Neural progenitor cell (in vitro differentiated cells): ENCODE data around the gene ARPC2. TPM values are rescaled to one million over a fixed set of nuclear protein-coding genes. Genes with fewer than 3 reads are reported as not detected.

Source experiments
- DNase-seq: peaks from one replicate; pipeline ENCODE4 v3.0.0-alpha.2; 2016; ENCODE audit warnings: low spot score
- H2AFZ ChIP-seq: fragments of 200-600 bp; sonication (generic); replicated peaks from 2 replicates; pipeline ENCODE4 v1.6.1; 2016; ENCODE audit warnings: antibody characterized with exemption
- H3F3A ChIP-seq: fragments of 200-600 bp; sonication (generic); 2 replicates; pipeline ENCODE4 v1.6.1; 2016; ENCODE audit warnings: antibody characterized with exemption, low read depth
- H3K27ac ChIP-seq: fragments of 200-600 bp; sonication (generic); 2 replicates; pipeline ENCODE4 v1.5.1; 2016; ENCODE audit warnings: mild to moderate bottlenecking
- H3K27me3 ChIP-seq: fragments of 200-600 bp; sonication (generic); 2 replicates; pipeline ENCODE4 v1.6.1; 2016; ENCODE audit warnings: mild to moderate bottlenecking, moderate library complexity
- H3K36me3 ChIP-seq: fragments of 200-600 bp; sonication (generic); 2 replicates; pipeline ENCODE4 v1.5.1; 2016
- H3K4me1 ChIP-seq: fragments of 200-600 bp; sonication (generic); 2 replicates; pipeline ENCODE4 v1.6.1; 2016; ENCODE audit warnings: mixed run types
- H3K4me2 ChIP-seq: fragments of 200-600 bp; sonication (generic); 2 replicates; pipeline ENCODE4 v1.6.1; 2016
- H3K4me3 ChIP-seq: fragments of 200-600 bp; sonication (generic); 2 replicates; pipeline ENCODE4 v1.5.1; 2016
- H3K79me2 ChIP-seq: fragments of 200-600 bp; sonication (generic); 2 replicates; pipeline ENCODE4 v1.6.1; 2016; ENCODE audit warnings: low read depth
- H3K9ac ChIP-seq: fragments of 200-600 bp; sonication (generic); 2 replicates; pipeline ENCODE4 v1.6.1; 2016
- H3K9me3 ChIP-seq: fragments of 200-600 bp; sonication (generic); 2 replicates; pipeline ENCODE4 v1.5.1; 2016; ENCODE audit warnings: low read depth
- H4K20me1 ChIP-seq: fragments of 200-600 bp; sonication (generic); 2 replicates; pipeline ENCODE4 v1.6.1; 2016; ENCODE audit warnings: low read depth
- H3K27ac Mint-ChIP-seq: 3 replicates; pipeline ENCODE4 v1.8.0; 2021; ENCODE audit warnings: mixed read lengths
- H3K27me3 Mint-ChIP-seq: 2 replicates; pipeline ENCODE4 v1.8.0; 2022; ENCODE audit warnings: low read depth, mild to moderate bottlenecking, inconsistent platforms, moderate library complexity, mixed read lengths; ENCODE audit not compliant: insufficient read depth
- H3K36me3 Mint-ChIP-seq: 3 replicates; pipeline ENCODE4 v1.8.0; 2021; ENCODE audit warnings: mixed read lengths
- H3K4me1 Mint-ChIP-seq: 3 replicates; pipeline ENCODE4 v1.8.0; 2021; ENCODE audit warnings: mixed read lengths
- H3K4me3 Mint-ChIP-seq: 3 replicates; pipeline ENCODE4 v1.8.0; 2021; ENCODE audit warnings: mild to moderate bottlenecking, moderate library complexity, mixed read lengths
- H3K9me3 Mint-ChIP-seq: 3 replicates; pipeline ENCODE4 v1.8.0; 2020; ENCODE audit warnings: mixed read lengths
- EZH2 ChIP-seq: fragments of 200-600 bp; sonication (generic); IDR thresholded peaks from 2 replicates; pipeline ENCODE4 v1.6.1; 2017; ENCODE audit warnings: antibody characterized with exemption, mild to moderate bottlenecking, moderate library complexity
- EZH2phosphoT487 ChIP-seq: fragments of 200-600 bp; sonication (generic); IDR thresholded peaks from 2 replicates; pipeline ENCODE4 v1.6.1; 2017; ENCODE audit warnings: antibody characterized with exemption
- total RNA-seq: library from RNA; depleted of rRNA; stranded (reverse); fragments of >200 nt; gene quantifications from 2 replicates; pipeline ENCODE4 v1.2.3, GENCODE V29; 2015; ENCODE audit warnings: low replicate concordance
- TF ChIP-seq, protein P1 (sequence below): fragments of 200-600 bp; sonication (generic); IDR thresholded peaks from 2 replicates; pipeline ENCODE4 v1.5.1; 2017; ENCODE audit warnings: antibody characterized with exemption, mild to moderate bottlenecking

ARPC2 gene
- total RNA-seq, 1 donor from 2014 or later: 155 TPM

DNA sequence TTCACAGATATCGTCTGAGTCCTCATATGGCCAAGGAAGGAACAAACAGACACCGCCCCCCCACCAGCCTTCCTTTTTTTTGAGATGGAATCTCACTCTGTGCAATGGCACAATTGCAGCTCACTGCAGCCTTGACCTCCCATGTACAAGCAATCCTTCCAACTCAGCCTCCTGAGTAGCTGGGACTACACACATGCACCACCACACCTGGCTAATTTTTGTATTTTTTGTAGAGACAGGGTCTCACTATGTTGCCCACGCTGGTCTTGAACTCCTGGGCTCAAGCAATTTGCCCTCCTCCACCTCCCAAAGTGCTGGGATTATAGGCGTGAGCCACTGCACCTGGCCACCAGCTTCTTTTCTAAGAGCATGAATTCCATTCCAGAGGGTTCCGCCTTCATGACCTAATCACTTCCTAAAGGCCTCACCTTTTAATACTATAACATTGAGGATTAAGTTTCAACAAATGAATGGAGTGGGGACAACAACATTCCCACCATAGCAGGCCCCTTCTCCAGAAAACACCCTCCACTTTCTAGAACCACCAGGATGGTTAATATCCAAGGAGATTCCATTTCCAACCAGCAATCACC, 77.5 kb downstream of the ARPC2 start:
- no peak for DNase-seq
- Mint-ChIP-seq H3K27me3 (peaks cover 8% of the 10 kb centered on the region), H3K9me3 (no peaks in the 10 kb centered on the region), H3K4me1 (peaks cover 28% of the 10 kb centered on the region), H3K27ac (peak overlapping the region; percentile 33), H3K4me3 (no peak overlapping the region), H3K36me3 (no peaks in the 10 kb centered on the region)
- no peaks in the 10 kb centered on the region for H4K20me1 ChIP-seq
- no peaks in the 10 kb centered on the region for H3K79me2 ChIP-seq
- H3K9me3 ChIP-seq: no peaks in the 10 kb centered on the region
- no peak overlapping the region for H3K9ac ChIP-seq
- no peak overlapping the region for H3K4me3 ChIP-seq
- H3K4me2 ChIP-seq: peak overlapping the region; percentile 25
- peaks cover 17% of the 10 kb centered on the region for H3F3A ChIP-seq
- no peaks in the 10 kb centered on the region for H3K36me3 ChIP-seq
- H3K27ac ChIP-seq: no peak overlapping the region
- H3K4me1 ChIP-seq: peaks cover 19% of the 10 kb centered on the region
- TF ChIP-seq, protein P1, sequence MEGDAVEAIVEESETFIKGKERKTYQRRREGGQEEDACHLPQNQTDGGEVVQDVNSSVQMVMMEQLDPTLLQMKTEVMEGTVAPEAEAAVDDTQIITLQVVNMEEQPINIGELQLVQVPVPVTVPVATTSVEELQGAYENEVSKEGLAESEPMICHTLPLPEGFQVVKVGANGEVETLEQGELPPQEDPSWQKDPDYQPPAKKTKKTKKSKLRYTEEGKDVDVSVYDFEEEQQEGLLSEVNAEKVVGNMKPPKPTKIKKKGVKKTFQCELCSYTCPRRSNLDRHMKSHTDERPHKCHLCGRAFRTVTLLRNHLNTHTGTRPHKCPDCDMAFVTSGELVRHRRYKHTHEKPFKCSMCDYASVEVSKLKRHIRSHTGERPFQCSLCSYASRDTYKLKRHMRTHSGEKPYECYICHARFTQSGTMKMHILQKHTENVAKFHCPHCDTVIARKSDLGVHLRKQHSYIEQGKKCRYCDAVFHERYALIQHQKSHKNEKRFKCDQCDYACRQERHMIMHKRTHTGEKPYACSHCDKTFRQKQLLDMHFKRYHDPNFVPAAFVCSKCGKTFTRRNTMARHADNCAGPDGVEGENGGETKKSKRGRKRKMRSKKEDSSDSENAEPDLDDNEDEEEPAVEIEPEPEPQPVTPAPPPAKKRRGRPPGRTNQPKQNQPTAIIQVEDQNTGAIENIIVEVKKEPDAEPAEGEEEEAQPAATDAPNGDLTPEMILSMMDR: no peak
- no peak for TF ChIP-seq EZH2
- TF ChIP-seq EZH2phosphoT487: no peak
- peaks cover 13% of the 10 kb centered on the region for H3K27me3 ChIP-seq
- no peak overlapping the region for H2AFZ ChIP-seq

DNA sequence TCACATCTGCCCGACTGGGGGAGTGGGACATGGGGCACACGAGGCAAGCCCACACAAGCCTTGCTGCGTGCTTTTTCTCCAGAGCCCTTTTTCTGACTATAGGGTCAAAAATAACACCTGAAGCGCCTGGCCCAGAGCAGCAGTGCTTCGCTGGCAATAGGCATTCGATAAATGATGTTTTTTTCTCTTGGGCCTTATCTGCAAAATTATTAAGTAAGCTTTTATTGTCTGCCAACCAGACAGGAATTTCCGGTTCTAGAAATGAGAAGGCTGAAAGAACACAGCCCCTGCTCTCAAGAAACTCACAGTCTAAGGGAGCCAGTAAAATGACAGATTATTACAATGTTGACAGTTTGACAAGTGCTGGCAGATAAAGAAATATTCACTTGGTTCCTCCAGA, 78.0 kb downstream of the ARPC2 start:
- Mint-ChIP-seq H3K9me3 (no peaks in the 10 kb centered on the region), H3K4me1 (peaks cover 23% of the 10 kb centered on the region), H3K36me3 (no peaks in the 10 kb centered on the region), H3K27ac (peak overlapping the region; percentile 33), H3K27me3 (peaks cover 8% of the 10 kb centered on the region), H3K4me3 (no peak overlapping the region)
- Histone ChIP-seq H3K4me1 (peaks cover 14% of the 10 kb centered on the region), H3K27me3 (peaks cover 13% of the 10 kb centered on the region), H3K9ac (no peak overlapping the region), H3K36me3 (no peaks in the 10 kb centered on the region), H3K27ac (no peak overlapping the region), H3K4me3 (no peak overlapping the region), H3K79me2 (no peaks in the 10 kb centered on the region), H3K9me3 (no peaks in the 10 kb centered on the region), H4K20me1 (no peaks in the 10 kb centered on the region), H2AFZ (no peak overlapping the region), H3K4me2 (peak overlapping the region; percentile 25), H3F3A (peaks cover 12% of the 10 kb centered on the region)
- DNase-seq: no peak
- TF ChIP-seq EZH2 (no peak), EZH2phosphoT487 (no peak)
- TF ChIP-seq, protein P1: no peak

DNA sequence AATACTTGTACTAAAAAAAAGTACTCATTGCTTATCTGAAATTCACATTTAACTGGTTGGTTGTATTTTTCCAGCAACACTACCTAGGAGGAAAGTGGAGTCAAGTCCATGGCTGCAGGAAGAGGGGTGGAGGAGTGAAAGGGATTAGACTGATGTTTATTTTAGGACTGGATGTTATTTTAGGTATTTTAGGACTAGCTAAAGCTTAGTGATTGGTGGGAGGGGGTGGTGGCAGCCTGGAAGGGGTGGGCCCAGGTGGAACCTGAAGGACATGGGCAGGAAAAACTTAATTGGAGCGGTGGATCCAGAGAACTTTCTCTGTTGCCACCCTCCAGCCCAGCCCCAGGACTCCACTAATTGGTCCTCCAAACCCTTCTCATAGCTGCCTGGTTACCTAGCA, 79.2 kb downstream of the ARPC2 start:
- Histone ChIP-seq H3K79me2 (no peaks in the 10 kb centered on the region), H3K9ac (no peak overlapping the region), H3F3A (peaks cover 5% of the 10 kb centered on the region), H3K9me3 (no peaks in the 10 kb centered on the region), H2AFZ (no peak overlapping the region), H4K20me1 (no peaks in the 10 kb centered on the region), H3K4me1 (peaks cover 9% of the 10 kb centered on the region), H3K36me3 (no peaks in the 10 kb centered on the region), H3K4me2 (no peak overlapping the region), H3K27ac (no peak overlapping the region), H3K4me3 (no peak overlapping the region), H3K27me3 (peaks cover 13% of the 10 kb centered on the region)
- DNase-seq: no peak
- peak overlapping the region; percentile 5 for H3K27ac Mint-ChIP-seq
- H3K27me3 Mint-ChIP-seq: peaks cover 8% of the 10 kb centered on the region
- H3K4me3 Mint-ChIP-seq: peak overlapping the region; percentile 22
- no peaks in the 10 kb centered on the region for H3K36me3 Mint-ChIP-seq
- TF ChIP-seq, protein P1: no peak
- TF ChIP-seq EZH2 (no peak), EZH2phosphoT487 (no peak)
- no peaks in the 10 kb centered on the region for H3K9me3 Mint-ChIP-seq
- peaks cover 16% of the 10 kb centered on the region for H3K4me1 Mint-ChIP-seq
